Activated naive CD4-positive, alpha-beta T cell treated with anti-CD3 and anti-CD28 coated beads, Interleukin-2, amount 50 U/mL, for 72 hours (primary cell): Measurements from ENCODE around the gene YDJC. TPM values are rescaled to one million over a fixed set of nuclear protein-coding genes. Genes with fewer than 3 reads are reported as not detected.
"Not testable (repeated sequence)": the region's sequence is repeated elsewhere in the genome, so short reads cannot be mapped to it uniquely, and the experiment has no call there.

ENCODE experiments used
- ATAC-seq, 2 donors: fragments of 150-1000 bp; cut with Tn5 transposase; 2 replicates each; pipeline ENCODE4 v1.10.0; 2021; ENCODE audit warnings: mild to moderate bottlenecking in 2 of 2, moderate library complexity in 2 of 2
- DNase-seq, 2 donors: peaks; one replicate each; pipeline ENCODE4 v3.0.0; 2021 to 2022; ENCODE audit warnings: low spot score in 2 of 2
- H3K27ac Mint-ChIP-seq, 2 donors: one replicate each; pipeline ENCODE4 v1.8.0; 2022; ENCODE audit warnings: mild to moderate bottlenecking in 2 of 2, mixed read lengths in 2 of 2
- H3K36me3 Mint-ChIP-seq, 2 donors: one replicate each; pipeline ENCODE4 v1.8.0; 2022; ENCODE audit warnings: mixed read lengths in 2 of 2
- H3K9me3 Mint-ChIP-seq, 2 donors: one replicate each; pipeline ENCODE4 v1.8.0; 2022; ENCODE audit warnings: mixed read lengths in 2 of 2
- total RNA-seq, 2 donors: library from RNA; stranded (reverse); gene quantifications; one replicate each; pipeline ENCODE4 v1.2.3, GENCODE V29; 2022

YDJC gene
- total RNA-seq, 2 donors from 2014 or later, result 26.9 to 47.9 TPM

DNA sequence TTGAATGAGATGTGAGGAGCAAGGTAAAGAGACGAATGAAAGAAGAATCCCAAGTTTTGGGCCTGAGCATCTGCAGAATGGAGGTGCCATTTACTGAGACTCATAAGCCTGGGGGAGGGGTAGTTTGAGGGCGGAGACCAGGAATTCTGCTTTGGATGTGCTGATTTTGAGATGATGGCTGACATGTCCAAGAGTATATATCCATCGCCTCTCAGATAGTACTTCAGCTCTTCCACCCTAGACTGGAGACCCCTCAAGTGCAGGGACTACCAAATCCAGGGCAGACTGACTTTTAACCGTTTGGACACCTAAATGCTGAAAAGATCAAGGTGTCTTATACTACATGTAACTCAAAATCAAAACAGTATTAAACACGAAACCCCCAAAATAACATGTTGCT lies 11.0 kb upstream of the YDJC start:
- ATAC-seq, result no peak
- Mint-ChIP-seq H3K27ac (no peak overlapping the region), H3K36me3 (peaks cover 4 to 14% of the 10 kb centered on the region in 2 donors), H3K9me3 (no peaks in the 10 kb centered on the region)
- no peak for DNase-seq

DNA sequence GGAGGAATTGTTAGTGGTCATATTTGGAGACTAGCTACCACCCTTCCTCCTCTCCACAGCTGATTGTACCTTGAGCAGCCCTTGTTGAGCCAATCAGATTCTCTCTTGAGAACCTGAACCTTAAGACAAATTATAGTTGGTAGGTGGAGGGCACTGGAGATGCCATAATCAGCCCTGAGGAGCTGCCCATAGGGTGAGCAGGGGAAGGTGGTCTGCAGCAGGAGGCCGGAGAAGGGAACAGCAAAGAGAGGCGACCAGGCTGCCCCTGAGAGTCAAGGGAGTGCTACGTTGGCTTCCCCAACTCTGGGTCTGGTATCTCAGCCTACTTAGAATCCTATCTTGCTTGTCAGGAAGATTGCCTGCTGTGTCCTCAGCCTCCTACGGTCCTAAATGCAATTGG lies 9.5 kb upstream of the YDJC start:
- Mint-ChIP-seq H3K27ac (no peak overlapping the region), H3K9me3 (no peaks in the 10 kb centered on the region), H3K36me3 (peaks cover 4 to 14% of the 10 kb centered on the region in 2 donors)
- ATAC-seq (no peak), DNase-seq (no peak)

DNA sequence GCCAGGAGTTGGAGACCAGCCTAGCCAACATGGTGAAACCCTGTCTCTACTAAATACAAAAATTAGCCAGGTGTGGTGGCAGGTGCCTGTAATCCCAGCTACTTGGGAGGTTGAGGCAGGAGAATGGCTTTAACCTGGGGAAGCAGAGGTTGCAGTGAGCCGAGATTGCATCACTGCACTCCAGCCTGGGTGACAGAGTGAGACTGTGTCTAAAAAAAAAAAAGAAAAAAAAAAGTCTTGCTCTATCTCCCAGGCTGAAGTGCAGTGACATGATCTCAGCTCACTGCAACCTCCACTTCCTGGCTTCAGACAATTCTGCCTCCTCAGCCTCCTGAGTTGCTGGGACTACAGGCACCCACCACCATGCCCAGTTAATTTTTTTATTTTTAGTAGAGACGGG lies 7.6 kb upstream of the YDJC start:
- not testable (repeated sequence) for DNase-seq, H3K36me3 Mint-ChIP-seq, H3K27ac Mint-ChIP-seq, H3K9me3 Mint-ChIP-seq, ATAC-seq

DNA sequence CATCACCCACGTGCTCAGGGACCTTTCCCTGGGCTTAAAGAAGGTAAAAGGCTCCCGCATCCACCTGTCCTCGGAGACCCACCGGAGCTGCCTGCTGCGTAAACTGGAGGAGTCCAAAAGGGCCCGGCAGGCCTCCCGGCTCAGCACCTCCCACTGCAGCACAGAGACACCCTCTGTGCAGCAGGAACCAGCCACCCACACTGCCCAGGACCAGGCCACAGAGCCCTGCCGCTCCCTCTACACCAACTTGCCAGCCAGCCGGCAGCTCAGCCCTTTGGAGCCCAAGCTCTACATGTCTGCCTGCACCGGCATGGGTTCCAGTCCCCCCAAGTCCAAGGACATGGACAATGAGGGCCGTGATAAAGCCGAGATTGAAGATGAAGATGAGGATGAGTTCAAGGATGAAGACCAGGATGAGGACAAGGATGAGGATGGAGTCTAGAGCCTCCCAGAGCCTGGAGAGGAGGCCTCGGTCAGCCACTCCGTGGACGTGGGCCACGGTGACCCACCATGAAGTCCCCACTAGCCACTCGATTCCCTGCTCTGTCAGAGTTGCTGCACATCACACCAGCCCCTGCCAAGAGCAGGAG lies 6.9 kb upstream of the YDJC start:
- H3K27ac Mint-ChIP-seq, result no peak overlapping the region
- DNase-seq (no peak), ATAC-seq (no peak)
- no peaks in the 10 kb centered on the region for H3K36me3 Mint-ChIP-seq
- H3K9me3 Mint-ChIP-seq, result no peaks in the 10 kb centered on the region

DNA sequence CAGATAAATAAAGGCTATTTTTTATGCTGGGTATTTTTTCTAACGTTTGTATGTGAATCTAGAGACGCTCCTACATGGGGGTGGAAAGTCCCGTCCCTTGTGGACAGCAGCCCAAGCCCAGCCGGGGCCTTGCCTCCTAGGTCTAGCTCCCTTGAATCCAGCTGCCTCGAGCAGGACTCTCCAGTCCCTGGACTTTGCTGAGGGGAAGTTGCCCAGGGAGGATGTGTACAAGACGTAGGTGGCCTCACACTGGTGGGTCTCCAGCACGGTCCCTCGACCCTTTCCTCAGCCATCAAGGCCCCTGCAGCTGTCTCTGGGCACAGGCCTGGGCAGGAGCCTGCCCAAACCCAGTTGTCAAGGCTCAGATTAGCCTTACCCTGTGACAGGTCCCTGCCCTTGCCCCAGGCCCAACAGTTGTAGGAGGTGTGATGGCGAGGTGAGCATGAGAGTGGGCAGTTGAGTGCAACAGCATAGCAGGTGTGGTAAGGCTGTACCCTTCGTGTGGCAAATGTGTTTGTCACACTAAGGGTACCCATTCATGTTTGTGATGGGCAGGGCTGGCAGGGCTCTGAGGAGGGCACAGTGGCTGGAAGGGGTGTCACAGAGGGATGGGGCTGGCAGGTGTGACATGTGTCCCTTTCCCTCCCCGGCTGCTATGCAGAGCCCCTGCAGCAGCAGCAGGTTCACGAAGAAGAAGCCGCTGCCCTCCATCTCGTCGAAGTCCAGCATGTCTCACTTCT lies 6.1 kb upstream of the YDJC start:
- Mint-ChIP-seq H3K9me3 (no peaks in the 10 kb centered on the region), H3K36me3 (no peaks in the 10 kb centered on the region), H3K27ac (no peak overlapping the region)
- DNase-seq, result no peak
- ATAC-seq, result no peak

GRCh38 chr22:21634844-21635243 lies 5.0 kb upstream of the YDJC start:
- H3K9me3 Mint-ChIP-seq, result no peaks in the 10 kb centered on the region
- H3K36me3 Mint-ChIP-seq, result no peaks in the 10 kb centered on the region
- ATAC-seq, result no peak
- H3K27ac Mint-ChIP-seq, result no peak overlapping the region
- no peak for DNase-seq

DNA sequence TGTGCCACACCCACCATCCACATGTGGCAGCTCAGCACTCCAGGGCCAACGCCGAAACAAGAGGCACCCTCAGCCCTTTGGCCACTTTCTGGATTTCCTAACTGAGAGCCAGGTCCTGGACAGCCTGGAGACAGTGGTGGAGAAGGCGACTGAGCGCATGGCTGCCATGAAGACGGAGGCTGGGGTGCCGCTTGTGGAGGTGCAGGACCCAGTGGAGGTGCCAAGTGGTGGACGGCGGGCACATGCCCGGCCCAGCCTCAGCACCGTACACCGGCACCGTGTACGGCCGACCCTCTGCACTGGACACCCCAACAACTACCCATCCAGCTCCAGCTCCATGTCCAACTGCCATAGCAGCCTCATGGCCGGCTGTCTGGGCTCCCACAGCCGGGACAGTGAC lies 4.3 kb upstream of the YDJC start:
- H3K27ac Mint-ChIP-seq, result no peak overlapping the region
- DNase-seq (no peak), ATAC-seq (no peak)
- H3K9me3 Mint-ChIP-seq, result no peaks in the 10 kb centered on the region
- H3K36me3 Mint-ChIP-seq, result peaks cover 0 to 4% of the 10 kb centered on the region in 2 donors

DNA sequence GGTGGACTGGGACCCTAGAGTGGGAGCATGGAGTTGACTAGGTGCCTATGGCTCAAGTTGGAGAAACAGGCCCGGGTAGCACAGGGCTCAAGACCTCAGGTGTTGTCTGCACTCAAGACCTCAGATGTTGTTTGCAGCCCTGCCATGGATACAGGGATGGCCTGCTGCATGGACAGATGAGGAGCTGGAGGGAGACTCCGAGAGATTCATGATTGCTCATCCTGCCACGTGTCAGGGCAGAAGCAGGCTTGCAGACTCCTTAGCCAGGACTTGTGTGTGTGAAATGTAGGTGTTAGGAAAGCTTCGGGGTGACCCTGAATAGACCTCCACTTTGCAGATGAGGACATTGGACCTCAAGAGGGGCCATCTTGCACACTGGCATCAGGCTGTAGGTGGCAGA lies 3.7 kb upstream of the YDJC start:
- peaks cover under 1 to 6% of the 10 kb centered on the region in 2 donors for H3K36me3 Mint-ChIP-seq
- no peak for ATAC-seq
- H3K9me3 Mint-ChIP-seq, result no peaks in the 10 kb centered on the region
- no peak overlapping the region for H3K27ac Mint-ChIP-seq
- no peak for DNase-seq

GRCh38 chr22:21632931-21633330 lies 3.1 kb upstream of the YDJC start:
- no peak overlapping the region for H3K27ac Mint-ChIP-seq
- no peaks in the 10 kb centered on the region for H3K9me3 Mint-ChIP-seq
- H3K36me3 Mint-ChIP-seq, result peaks cover 6 to 12% of the 10 kb centered on the region in 2 donors
- no peak for ATAC-seq
- no peak for DNase-seq

GRCh38 chr22:21632237-21632895 lies 2.5 kb upstream of the YDJC start, which contains the start of gene CCDC116:
TSS of gene CCDC116 (plus strand) at chr22:21632760. CDS start at chr22:21633182, 422 bp downstream.
- H3K9me3 Mint-ChIP-seq, result no peaks in the 10 kb centered on the region
- peak in 1 of 2 donors; percentile 10 for ATAC-seq
- H3K27ac Mint-ChIP-seq, result peak within 1 kb of the TSS in 1 of 2 donors; percentile 36
- DNase-seq, result peak in 1 of 2 donors; percentile 44
- peaks cover 12 to 14% of the 10 kb centered on the region in 2 donors for H3K36me3 Mint-ChIP-seq

- DNase-seq (no peak), ATAC-seq (no peak)
- Mint-ChIP-seq H3K9me3 (no peaks in the 10 kb centered on the region), H3K36me3 (peaks cover 14 to 21% of the 10 kb centered on the region in 2 donors), H3K27ac (peak overlapping the region in 1 of 2 donors; percentile 53)
Measured at GRCh38 chr22:21631025-21631424, 1.2 kb upstream of the YDJC start.

DNA sequence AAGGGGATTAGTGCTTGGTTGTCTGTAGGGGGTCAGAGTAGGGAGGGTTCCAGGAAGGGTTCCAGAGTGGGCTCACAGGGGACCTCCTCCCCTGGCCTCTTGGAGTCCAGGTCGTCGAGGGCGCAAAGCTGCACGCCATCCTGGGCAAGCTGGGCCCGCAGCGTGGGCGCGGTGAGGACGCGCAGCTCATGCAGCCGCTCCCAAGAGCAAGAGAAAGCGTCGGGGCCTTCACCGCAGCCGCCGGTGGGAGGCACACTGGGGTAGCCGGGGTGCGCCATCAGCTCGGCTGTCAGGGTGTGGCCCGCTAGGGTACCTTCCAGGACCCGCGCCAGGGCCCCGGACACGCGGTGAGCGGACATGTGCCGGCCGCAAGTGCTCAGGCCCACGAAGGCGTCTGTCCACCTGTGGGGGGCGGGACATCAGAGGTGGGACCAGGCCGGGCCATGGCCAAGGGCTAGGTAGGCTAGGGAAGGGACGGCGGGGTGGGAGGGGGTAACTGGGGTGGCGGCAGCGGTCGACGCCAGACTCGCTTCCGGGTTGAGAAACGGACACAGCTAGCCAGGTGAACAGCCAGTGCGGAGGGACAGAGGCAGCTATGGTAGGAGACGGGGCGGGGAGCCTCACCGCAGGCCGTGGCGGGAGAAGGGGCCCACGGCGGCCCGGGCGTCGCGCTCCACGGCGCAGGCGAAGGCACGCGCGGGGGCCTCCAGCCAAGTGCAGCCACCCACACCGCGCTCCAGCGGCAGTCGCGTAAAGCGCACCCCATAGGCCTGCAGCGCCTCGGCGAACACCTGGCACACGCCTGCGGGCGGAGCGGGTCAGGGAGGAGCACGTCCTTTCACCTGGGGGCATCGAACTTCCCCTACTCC lies 1.2 kb downstream of the YDJC start:
- H3K36me3 Mint-ChIP-seq, result peaks cover 14 to 21% of the 10 kb centered on the region in 2 donors
- ATAC-seq (peak; percentile 0 to 16), DNase-seq (no peak)
- peak overlapping the region; percentile 89 to 95 for H3K27ac Mint-ChIP-seq
- no peaks in the 10 kb centered on the region for H3K9me3 Mint-ChIP-seq

DNA sequence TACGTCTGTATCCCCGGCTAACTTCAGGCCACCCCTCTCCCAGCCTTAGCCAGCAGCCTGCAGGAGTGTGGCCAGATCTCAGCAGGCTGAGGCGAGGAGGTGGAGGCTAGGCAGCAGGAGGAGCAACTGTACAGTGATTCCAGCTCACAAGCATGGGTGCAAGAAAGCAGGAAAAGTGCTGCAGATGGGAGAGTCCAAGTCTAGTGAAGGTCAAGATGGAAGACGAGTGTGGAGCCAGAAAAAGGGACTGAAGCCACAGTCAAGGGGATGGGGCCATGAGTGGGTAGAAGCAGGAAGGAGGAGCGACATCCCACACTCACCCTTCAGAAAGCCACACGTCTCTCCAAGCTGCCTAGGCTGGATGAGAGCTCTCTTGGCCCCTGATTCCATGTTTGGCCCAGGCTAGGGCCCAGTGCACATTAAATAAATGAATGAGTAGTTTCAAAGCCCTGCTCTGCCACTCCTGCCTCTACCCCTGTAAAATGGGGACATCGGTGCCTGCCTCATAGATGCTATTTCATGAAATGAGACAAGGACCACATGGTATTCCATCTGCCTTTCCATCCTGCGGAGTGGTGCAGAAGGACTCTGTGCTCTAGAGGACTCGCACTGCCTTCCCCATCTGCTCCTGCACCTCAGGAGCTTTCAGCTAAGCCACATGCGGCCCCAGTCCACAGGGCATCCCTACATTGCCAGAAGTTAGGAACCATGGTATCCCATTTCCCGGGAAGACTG lies 2.9 kb downstream of the YDJC start:
- Mint-ChIP-seq H3K27ac (peak overlapping the region; percentile 83 to 95), H3K36me3 (peaks cover 14 to 21% of the 10 kb centered on the region in 2 donors), H3K9me3 (no peaks in the 10 kb centered on the region)
- DNase-seq (no peak), ATAC-seq (no peak)

GRCh38 chr22:21626073-21626734 lies 3.6 kb downstream of the YDJC start:
- no peak for ATAC-seq
- H3K27ac Mint-ChIP-seq, result peak overlapping the region; percentile 50 to 95

DNA sequence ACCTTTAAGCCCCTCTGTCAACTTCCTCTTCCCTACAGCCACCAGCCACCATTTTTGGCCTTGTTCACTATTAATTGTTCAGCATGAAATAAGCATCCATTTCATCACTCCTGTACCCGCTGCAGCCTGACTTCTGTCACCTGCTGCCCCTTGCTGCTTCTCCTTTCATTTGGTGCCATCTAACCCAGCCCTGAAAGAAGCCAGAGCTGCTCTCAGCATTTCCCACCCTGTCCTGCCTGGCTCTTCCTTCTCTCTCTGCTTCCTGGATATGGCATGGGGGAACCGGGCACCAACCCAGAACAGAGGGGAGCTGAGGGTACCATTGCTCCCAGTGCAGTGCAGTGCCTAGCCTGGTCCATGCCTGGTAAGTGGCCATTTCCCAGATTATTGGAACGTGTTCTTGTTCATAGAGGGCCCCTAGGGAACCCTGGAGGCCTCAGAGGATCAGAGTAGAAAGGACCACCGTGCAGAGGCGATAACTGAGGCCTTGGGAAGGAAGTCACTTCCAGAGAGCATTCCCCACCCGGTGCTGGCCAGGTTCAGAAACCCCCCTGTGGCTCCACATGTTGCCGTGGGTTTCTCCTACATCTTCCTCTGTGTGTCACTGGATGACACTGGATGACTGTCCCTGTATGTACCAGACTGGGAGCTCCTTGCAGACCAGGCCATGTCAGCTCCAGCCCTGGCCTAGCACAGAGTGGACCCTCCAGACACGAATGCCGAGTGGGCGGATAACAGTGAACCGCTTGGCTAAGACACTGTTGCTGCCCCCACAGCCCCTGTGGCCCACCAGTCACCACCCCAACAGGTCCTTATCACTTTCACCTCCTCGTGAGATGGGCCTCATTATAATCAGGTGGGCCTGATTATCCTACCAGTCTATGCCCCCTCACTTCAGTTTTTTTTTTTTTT lies 4.7 kb downstream of the YDJC start:
- H3K27ac Mint-ChIP-seq, result peak overlapping the region; percentile 33 to 92
- ATAC-seq (no peak), DNase-seq (no peak)
- H3K9me3 Mint-ChIP-seq, result no peaks in the 10 kb centered on the region
- H3K36me3 Mint-ChIP-seq, result peaks cover 14 to 21% of the 10 kb centered on the region in 2 donors

More at GRCh38 chr22:21626073-21626734, 3.6 kb downstream of the YDJC start:
- DNase-seq, result no peak
- Mint-ChIP-seq H3K36me3 (peaks cover 14 to 21% of the 10 kb centered on the region in 2 donors), H3K9me3 (no peaks in the 10 kb centered on the region)
